Measurements from ENCODE around the gene AGPAT3.

The AGPAT3 gene

DNA sequence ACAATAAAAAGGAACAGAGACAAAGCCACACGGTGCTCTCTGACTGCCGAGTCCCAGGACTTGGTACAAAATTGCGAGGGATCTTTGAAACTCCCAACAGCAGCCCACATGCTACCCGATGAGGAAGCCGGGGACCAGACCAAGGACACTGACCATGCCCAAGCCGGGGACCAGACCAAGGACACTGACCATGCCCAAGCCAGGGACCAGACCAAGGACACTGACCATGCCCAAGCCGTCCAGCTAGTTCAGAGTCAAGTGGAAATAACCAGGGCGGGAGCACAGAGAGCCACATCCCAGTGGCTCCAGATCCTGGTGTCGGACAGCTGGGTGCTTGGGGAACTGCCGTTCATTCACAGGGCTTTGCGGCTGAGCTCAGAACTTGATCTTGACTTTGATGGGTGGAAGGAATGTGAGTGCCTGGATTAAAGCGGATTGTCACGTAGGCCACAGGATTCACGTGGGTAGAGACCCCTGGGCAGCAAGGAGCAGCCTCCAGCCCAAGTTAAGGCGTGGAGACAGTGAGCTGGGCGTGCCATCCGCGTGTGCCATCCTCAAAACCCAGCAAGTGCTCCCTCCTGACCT is 130.6 kb downstream of the AGPAT3 start:
- ChIA-PET POLR2A (no interaction called here), CTCF (no interaction called here)
- no peak overlapping the region for H3K27ac ChIP-seq (ENCODE audit: extremely low read depth, low read depth, low read length)

DNA sequence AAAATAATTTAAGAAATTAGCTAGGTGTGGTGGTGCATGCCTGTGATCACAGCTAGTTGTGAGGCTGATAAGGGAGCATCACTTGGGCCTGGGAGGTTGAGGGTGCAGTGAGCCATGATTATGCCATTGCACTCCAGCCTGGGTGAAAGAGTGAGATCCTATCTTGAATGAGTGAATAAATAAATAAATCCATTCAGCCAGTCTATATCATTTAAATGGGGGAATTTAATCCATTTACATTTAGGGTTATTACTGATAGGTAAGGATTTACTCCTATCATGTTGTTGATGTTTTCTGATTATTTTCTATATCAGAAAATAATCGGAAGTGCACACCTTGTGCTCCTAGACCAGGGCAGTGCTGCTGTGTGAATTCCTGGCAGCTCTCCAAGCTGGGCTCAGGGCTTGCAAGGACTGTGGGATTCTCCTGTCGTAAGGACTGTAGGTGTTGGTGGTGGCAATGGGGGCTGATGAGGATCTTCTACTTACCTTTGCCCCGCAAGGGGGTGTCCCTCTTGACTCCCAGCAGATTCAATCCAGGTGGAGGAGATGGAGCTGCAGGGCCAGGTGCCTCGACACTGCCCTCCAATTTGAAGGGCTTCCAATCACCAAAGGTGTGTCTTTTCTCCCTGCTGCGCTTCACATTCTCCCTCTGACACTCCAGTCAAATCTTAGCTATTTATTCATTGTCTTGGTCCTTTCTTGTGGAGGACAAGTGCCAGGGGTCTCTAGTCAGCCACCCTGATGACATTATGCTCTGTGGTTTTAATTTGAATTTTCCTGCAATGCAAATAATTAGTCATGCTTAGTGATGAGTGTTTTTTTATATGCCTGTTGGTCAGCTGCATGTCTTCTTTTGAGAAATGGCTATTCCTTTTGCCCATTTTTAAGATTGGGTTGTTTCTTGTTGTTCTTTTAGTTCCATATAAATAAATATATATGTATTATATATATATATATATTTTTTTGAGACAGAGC is 133.0 kb downstream of the AGPAT3 start:
- Histone ChIP-seq H3K4me3 (ENCODE audit: low read depth, low read length) (no peak overlapping the region), H3K27ac (ENCODE audit: extremely low read depth, low read depth, low read length) (no peak overlapping the region), H3K36me3 (ENCODE audit: control insufficient read depth in 2 of 2, insufficient read depth in 1 of 2, low read length in 2 of 2) (no peaks in the 10 kb centered on the region), H3K9me3 (ENCODE audit: control insufficient read depth, insufficient read depth, low read depth, low read length) (no peaks in the 10 kb centered on the region), H3K4me1 (ENCODE audit: control insufficient read depth, insufficient read depth, low read length) (no peaks in the 10 kb centered on the region)
- ChIA-PET CTCF (interaction anchor here (0.8 to 1.7 kb wide), 3 partner anchors 21 to 60 kb away, joined by 3 to 6 read pairs (median 3); no protein-coding TSS in a partner anchor), POLR2A (interaction anchor here (1.0 kb wide), 1 partner anchor 13 kb away, joined by 6 read pairs; the partner anchor contains the start of gene TRAPPC10)
- TF ChIP-seq OVOL3 (tag by site-specific recombination; IDR thresholded peaks at IDR 0.05) = no peak
- TF ChIP-seq ZNF785 (tag by site-specific recombination; IDR thresholded peaks at IDR 0.05) = no peak
- TF ChIP-seq, protein P1, sequence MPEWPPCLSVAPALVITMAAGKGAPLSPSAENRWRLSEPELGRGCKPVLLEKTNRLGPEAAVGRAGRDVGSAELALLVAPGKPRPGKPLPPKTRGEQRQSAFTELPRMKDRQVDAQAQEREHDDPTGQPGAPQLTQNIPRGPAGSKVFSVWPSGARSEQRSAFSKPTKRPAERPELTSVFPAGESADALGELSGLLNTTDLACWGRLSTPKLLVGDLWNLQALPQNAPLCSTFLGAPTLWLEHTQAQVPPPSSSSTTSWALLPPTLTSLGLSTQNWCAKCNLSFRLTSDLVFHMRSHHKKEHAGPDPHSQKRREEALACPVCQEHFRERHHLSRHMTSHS (tag by site-specific recombination; IDR thresholded peaks at IDR 0.05) = no peak
- TF ChIP-seq ZNF274 (IDR thresholded peaks at IDR 0.05; ENCODE audit: low read length) = no peak
- no peak for TF ChIP-seq ZNF274 (tag by site-specific recombination; IDR thresholded peaks at IDR 0.05; ENCODE audit: borderline replicate concordance)
- TF ChIP-seq ZNF701 (tag by site-specific recombination; IDR thresholded peaks at IDR 0.05) = no peak
- no peak for TF ChIP-seq ZNF654 (tag by site-specific recombination; IDR thresholded peaks at IDR 0.05; ENCODE audit: low read depth)
- TF ChIP-seq YY2 (tag by site-specific recombination; IDR thresholded peaks at IDR 0.05) = no peak
- TF ChIP-seq, protein P2, sequence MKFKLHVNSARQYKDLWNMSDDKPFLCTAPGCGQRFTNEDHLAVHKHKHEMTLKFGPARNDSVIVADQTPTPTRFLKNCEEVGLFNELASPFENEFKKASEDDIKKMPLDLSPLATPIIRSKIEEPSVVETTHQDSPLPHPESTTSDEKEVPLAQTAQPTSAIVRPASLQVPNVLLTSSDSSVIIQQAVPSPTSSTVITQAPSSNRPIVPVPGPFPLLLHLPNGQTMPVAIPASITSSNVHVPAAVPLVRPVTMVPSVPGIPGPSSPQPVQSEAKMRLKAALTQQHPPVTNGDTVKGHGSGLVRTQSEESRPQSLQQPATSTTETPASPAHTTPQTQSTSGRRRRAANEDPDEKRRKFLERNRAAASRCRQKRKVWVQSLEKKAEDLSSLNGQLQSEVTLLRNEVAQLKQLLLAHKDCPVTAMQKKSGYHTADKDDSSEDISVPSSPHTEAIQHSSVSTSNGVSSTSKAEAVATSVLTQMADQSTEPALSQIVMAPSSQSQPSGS (tag by site-specific recombination; IDR thresholded peaks at IDR 0.05; ENCODE audit: low read depth) = no peak
- no peak for TF ChIP-seq ZNF138 (tag by site-specific recombination; IDR thresholded peaks at IDR 0.05; ENCODE audit: borderline replicate concordance)
- no peak for TF ChIP-seq ZNF114 (tag by site-specific recombination; IDR thresholded peaks at IDR 0.05)
- TF ChIP-seq, protein P3, sequence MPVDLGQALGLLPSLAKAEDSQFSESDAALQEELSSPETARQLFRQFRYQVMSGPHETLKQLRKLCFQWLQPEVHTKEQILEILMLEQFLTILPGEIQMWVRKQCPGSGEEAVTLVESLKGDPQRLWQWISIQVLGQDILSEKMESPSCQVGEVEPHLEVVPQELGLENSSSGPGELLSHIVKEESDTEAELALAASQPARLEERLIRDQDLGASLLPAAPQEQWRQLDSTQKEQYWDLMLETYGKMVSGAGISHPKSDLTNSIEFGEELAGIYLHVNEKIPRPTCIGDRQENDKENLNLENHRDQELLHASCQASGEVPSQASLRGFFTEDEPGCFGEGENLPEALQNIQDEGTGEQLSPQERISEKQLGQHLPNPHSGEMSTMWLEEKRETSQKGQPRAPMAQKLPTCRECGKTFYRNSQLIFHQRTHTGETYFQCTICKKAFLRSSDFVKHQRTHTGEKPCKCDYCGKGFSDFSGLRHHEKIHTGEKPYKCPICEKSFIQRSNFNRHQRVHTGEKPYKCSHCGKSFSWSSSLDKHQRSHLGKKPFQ (tag by site-specific recombination; IDR thresholded peaks at IDR 0.05) = no peak

More for the DNA sequence above, 130.6 kb downstream of the AGPAT3 start:
- H3K36me3 ChIP-seq (ENCODE audit: control insufficient read depth in 2 of 2, insufficient read depth in 1 of 2, low read length in 2 of 2) = no peaks in the 10 kb centered on the region
- H3K9me3 ChIP-seq (ENCODE audit: control insufficient read depth, insufficient read depth, low read depth, low read length) = no peaks in the 10 kb centered on the region
- TF ChIP-seq ZNF548 (tag by site-specific recombination; IDR thresholded peaks at IDR 0.05) (no peak), SCRT1 (tag by site-specific recombination; IDR thresholded peaks at IDR 0.05; ENCODE audit: borderline replicate concordance) (no peak), ZSCAN23 (tag by site-specific recombination; IDR thresholded peaks at IDR 0.05) (no peak), KLF10 (tag by site-specific recombination; IDR thresholded peaks at IDR 0.05) (no peak), ZBTB48 (tag by site-specific recombination; IDR thresholded peaks at IDR 0.05) (no peak), ZBTB7A (tag by site-specific recombination; IDR thresholded peaks at IDR 0.05; ENCODE audit: low read depth) (no peak), ZNF776 (tag by site-specific recombination; IDR thresholded peaks at IDR 0.05; ENCODE audit: borderline replicate concordance) (no peak), ZNF514 (tag by site-specific recombination; IDR thresholded peaks at IDR 0.05) (no peak), ZNF670 (tag by site-specific recombination; IDR thresholded peaks at IDR 0.05; ENCODE audit: low read depth) (no peak), BCL11A (tag by site-specific recombination; IDR thresholded peaks at IDR 0.05; ENCODE audit: low read depth) (no peak), IKZF3 (tag by site-specific recombination; IDR thresholded peaks at IDR 0.05) (no peak), ZNF23 (tag by site-specific recombination; IDR thresholded peaks at IDR 0.05; ENCODE audit: borderline replicate concordance) (no peak), SP2 (tag by site-specific recombination; IDR thresholded peaks at IDR 0.05) (no peak), ZXDB (tag by site-specific recombination; IDR thresholded peaks at IDR 0.05) (no peak), ZNF2 (tag by site-specific recombination; IDR thresholded peaks at IDR 0.05) (no peak), SCRT2 (tag by site-specific recombination; IDR thresholded peaks at IDR 0.05) (no peak), KLF1 (tag by site-specific recombination; IDR thresholded peaks at IDR 0.05) (no peak)
- TF ChIP-seq, protein P4, sequence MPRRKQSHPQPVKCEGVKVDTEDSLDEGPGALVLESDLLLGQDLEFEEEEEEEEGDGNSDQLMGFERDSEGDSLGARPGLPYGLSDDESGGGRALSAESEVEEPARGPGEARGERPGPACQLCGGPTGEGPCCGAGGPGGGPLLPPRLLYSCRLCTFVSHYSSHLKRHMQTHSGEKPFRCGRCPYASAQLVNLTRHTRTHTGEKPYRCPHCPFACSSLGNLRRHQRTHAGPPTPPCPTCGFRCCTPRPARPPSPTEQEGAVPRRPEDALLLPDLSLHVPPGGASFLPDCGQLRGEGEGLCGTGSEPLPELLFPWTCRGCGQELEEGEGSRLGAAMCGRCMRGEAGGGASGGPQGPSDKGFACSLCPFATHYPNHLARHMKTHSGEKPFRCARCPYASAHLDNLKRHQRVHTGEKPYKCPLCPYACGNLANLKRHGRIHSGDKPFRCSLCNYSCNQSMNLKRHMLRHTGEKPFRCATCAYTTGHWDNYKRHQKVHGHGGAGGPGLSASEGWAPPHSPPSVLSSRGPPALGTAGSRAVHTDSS (tag by site-specific recombination; IDR thresholded peaks at IDR 0.05) = no peak
- TF ChIP-seq, protein P5, sequence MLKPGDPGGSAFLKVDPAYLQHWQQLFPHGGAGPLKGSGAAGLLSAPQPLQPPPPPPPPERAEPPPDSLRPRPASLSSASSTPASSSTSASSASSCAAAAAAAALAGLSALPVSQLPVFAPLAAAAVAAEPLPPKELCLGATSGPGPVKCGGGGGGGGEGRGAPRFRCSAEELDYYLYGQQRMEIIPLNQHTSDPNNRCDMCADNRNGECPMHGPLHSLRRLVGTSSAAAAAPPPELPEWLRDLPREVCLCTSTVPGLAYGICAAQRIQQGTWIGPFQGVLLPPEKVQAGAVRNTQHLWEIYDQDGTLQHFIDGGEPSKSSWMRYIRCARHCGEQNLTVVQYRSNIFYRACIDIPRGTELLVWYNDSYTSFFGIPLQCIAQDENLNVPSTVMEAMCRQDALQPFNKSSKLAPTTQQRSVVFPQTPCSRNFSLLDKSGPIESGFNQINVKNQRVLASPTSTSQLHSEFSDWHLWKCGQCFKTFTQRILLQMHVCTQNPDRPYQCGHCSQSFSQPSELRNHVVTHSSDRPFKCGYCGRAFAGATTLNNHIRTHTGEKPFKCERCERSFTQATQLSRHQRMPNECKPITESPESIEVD (tag by site-specific recombination; IDR thresholded peaks at IDR 0.05) = no peak
- TF ChIP-seq, protein P6, sequence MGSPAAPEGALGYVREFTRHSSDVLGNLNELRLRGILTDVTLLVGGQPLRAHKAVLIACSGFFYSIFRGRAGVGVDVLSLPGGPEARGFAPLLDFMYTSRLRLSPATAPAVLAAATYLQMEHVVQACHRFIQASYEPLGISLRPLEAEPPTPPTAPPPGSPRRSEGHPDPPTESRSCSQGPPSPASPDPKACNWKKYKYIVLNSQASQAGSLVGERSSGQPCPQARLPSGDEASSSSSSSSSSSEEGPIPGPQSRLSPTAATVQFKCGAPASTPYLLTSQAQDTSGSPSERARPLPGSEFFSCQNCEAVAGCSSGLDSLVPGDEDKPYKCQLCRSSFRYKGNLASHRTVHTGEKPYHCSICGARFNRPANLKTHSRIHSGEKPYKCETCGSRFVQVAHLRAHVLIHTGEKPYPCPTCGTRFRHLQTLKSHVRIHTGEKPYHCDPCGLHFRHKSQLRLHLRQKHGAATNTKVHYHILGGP (tag by site-specific recombination; IDR thresholded peaks at IDR 0.05) = no peak
- no peaks in the 10 kb centered on the region for H3K4me1 ChIP-seq (ENCODE audit: control insufficient read depth, insufficient read depth, low read length)
- no peak overlapping the region for H3K4me3 ChIP-seq (ENCODE audit: low read depth, low read length)
